HepG2 (cell line): ENCODE measurements around the gene RAB5A. TPM values are rescaled to one million over a fixed set of nuclear protein-coding genes. Genes with fewer than 3 reads are reported as not detected.

ENCODE experiments used
- ARHGAP35 ChIP-seq: sonication (generic); formaldehyde crosslinking; IDR thresholded peaks from 2 replicates; pipeline ENCODE4 v1.9.0; 2022; ENCODE audit warnings: mild to moderate bottlenecking, inconsistent platforms, moderate library complexity, missing genetic modification reagents, borderline replicate concordance
- CREB1 ChIP-seq, 2 experiments: fragments of 450-650 bp in 1 of 2; IDR thresholded peaks; 2 replicates each; pipeline ENCODE4 v1.6.1; 2016 to 2017; ENCODE audit warnings: control low read depth in 1 of 2, mild to moderate bottlenecking in 1 of 2, missing compliant biosample characterization in 1 of 2, missing genetic modification characterization in 1 of 2
- CREM ChIP-seq, 2 experiments: sonication (generic) in 1 of 2; formaldehyde crosslinking in 1 of 2; IDR thresholded peaks; 2 replicates each; pipeline versions ENCODE4 v1.4.0 to v1.6.1; 2016 to 2020; ENCODE audit warnings: antibody characterized with exemption in 1 of 2, mild to moderate bottlenecking in 1 of 2, missing genetic modification reagents in 1 of 2
- EP300 ChIP-seq, 3 experiments: sonication (generic) in 1 of 3; formaldehyde crosslinking in 1 of 3; IDR thresholded peaks; 2 replicates each; pipeline versions ENCODE4 v1.5.1 to v1.6.1; 2011 to 2020; ENCODE audit warnings: low read depth in 2 of 3, low read length in 2 of 3, borderline replicate concordance in 1 of 3, improper control_type of control experiment in 1 of 3, mild to moderate bottlenecking in 1 of 3, missing genetic modification reagents in 1 of 3, moderate library complexity in 1 of 3
- MLLT10 ChIP-seq: sonication (generic); formaldehyde crosslinking; IDR thresholded peaks from 2 replicates; pipeline ENCODE4 v1.4.0; 2020; ENCODE audit warnings: missing genetic modification reagents
- MXD4 ChIP-seq: IDR thresholded peaks from 2 replicates; pipeline ENCODE4 v1.6.1; 2016; ENCODE audit warnings: mild to moderate bottlenecking, missing biosample characterization, missing genetic modification reagents
- NCOA2 ChIP-seq: sonication (generic); formaldehyde crosslinking; IDR thresholded peaks from 2 replicates; pipeline ENCODE4 v1.8.0; 2022; ENCODE audit warnings: inconsistent platforms
- PREB ChIP-seq: sonication (generic); formaldehyde crosslinking; IDR thresholded peaks from 2 replicates; pipeline ENCODE4 v1.4.0; 2020; ENCODE audit warnings: missing genetic modification reagents
- RBFOX2 ChIP-seq: fragments of 200-400 bp; formaldehyde crosslinking; IDR thresholded peaks from 2 replicates; pipeline ENCODE4 v1.6.1; 2017; ENCODE audit warnings: low read depth, mild to moderate bottlenecking, low read length
- REPIN1 ChIP-seq: sonication (generic); formaldehyde crosslinking; IDR thresholded peaks from 2 replicates; pipeline ENCODE4 v1.8.0; 2022; ENCODE audit warnings: missing genetic modification reagents, low read depth, mild to moderate bottlenecking, borderline replicate concordance
- SOX5 ChIP-seq: IDR thresholded peaks from 2 replicates; pipeline ENCODE4 v1.6.1; 2016; ENCODE audit warnings: borderline replicate concordance
- SRSF4 ChIP-seq: fragments of 200-400 bp; formaldehyde crosslinking; IDR thresholded peaks from one replicate; pipeline ENCODE4 v1.6.1; 2018; ENCODE audit warnings: mild to moderate bottlenecking, low read depth, low read length, moderate library complexity; ENCODE audit not compliant: poor library complexity, severe bottlenecking
- TBX3 ChIP-seq: fragments of 450-650 bp; IDR thresholded peaks from 2 replicates; pipeline ENCODE4 v1.6.1; 2017; ENCODE audit warnings: antibody characterized with exemption, mild to moderate bottlenecking, inconsistent platforms, borderline replicate concordance
- TFDP2 ChIP-seq: sonication (generic); formaldehyde crosslinking; IDR thresholded peaks from 2 replicates; pipeline ENCODE4 v1.4.0; 2020; ENCODE audit warnings: missing genetic modification reagents
- ZBTB38 ChIP-seq: sonication (generic); formaldehyde crosslinking; IDR thresholded peaks from 2 replicates; pipeline ENCODE4 v1.5.1; 2020; ENCODE audit warnings: mild to moderate bottlenecking, missing genetic modification reagents
- ZBTB7B ChIP-seq: sonication (generic); formaldehyde crosslinking; IDR thresholded peaks from 2 replicates; pipeline ENCODE4 v1.4.0; 2020; ENCODE audit warnings: missing genetic modification reagents
- ZFP82 ChIP-seq: sonication (generic); formaldehyde crosslinking; IDR thresholded peaks from 2 replicates; pipeline ENCODE4 v1.5.1; 2020; ENCODE audit warnings: mild to moderate bottlenecking, missing genetic modification reagents, borderline replicate concordance
- ZNF615 ChIP-seq: sonication (generic); formaldehyde crosslinking; IDR thresholded peaks from 2 replicates; pipeline ENCODE4 v1.5.0; 2020; ENCODE audit warnings: mild to moderate bottlenecking, missing genetic modification reagents, borderline replicate concordance
- ZNF709 ChIP-seq: sonication (generic); formaldehyde crosslinking; IDR thresholded peaks from 2 replicates; pipeline ENCODE4 v1.5.0; 2020; ENCODE audit warnings: mild to moderate bottlenecking, missing genetic modification reagents
- ZNF792 ChIP-seq: IDR thresholded peaks from 2 replicates; pipeline ENCODE4 v1.6.1; 2016
- ZSCAN12 ChIP-seq: sonication (generic); formaldehyde crosslinking; IDR thresholded peaks from 2 replicates; pipeline ENCODE4 v1.9.0; 2021; ENCODE audit warnings: mild to moderate bottlenecking, missing genetic modification reagents
- polyA plus RNA-seq, 8 experiments: library from polyadenylated mRNA; depleted of rRNA in 3 of 8; stranded (reverse) in 7 of 8; unstranded in 1 of 8; fragments of >200 nt; fragmentation: Illumina TruSeq in 4 of 8; extraction: Trizol in 4 of 8; gene quantifications; 2 replicates each; pipeline versions ENCODE4 v1.2.1 to v1.2.3, GENCODE V29; 2011 to 2016; ENCODE audit warnings: low read depth in 4 of 8, missing spikeins in 1 of 8, mixed read lengths in 1 of 8; ENCODE audit not compliant: insufficient read depth in 1 of 8
- total RNA-seq, 5 experiments: library from RNA; depleted of rRNA; stranded (reverse); fragments of >200 nt; fragmentation: Illumina TruSeq; extraction: Trizol; gene quantifications; 2 replicates each; pipeline ENCODE4 v1.2.3, GENCODE V29; 2016; ENCODE audit warnings: low read depth in 1 of 5
- TF ChIP-seq, protein P1 (sequence below): sonication (generic); formaldehyde crosslinking; IDR thresholded peaks from 2 replicates; pipeline ENCODE4 v1.4.0; 2020; ENCODE audit warnings: mild to moderate bottlenecking, missing genetic modification reagents, borderline replicate concordance
- TF ChIP-seq, protein P2 (sequence below): sonication (generic); formaldehyde crosslinking; IDR thresholded peaks from 2 replicates; pipeline ENCODE4 v1.9.0; 2022; ENCODE audit warnings: missing genetic modification reagents, mild to moderate bottlenecking, borderline replicate concordance

Gene RAB5A
- total and polyA plus RNA-seq, 2 of the 13 experiments (the other 11 are each of a cell fraction or from before 2014, with no cell fraction given) = 16.0 to 27.1 TPM

DNA sequence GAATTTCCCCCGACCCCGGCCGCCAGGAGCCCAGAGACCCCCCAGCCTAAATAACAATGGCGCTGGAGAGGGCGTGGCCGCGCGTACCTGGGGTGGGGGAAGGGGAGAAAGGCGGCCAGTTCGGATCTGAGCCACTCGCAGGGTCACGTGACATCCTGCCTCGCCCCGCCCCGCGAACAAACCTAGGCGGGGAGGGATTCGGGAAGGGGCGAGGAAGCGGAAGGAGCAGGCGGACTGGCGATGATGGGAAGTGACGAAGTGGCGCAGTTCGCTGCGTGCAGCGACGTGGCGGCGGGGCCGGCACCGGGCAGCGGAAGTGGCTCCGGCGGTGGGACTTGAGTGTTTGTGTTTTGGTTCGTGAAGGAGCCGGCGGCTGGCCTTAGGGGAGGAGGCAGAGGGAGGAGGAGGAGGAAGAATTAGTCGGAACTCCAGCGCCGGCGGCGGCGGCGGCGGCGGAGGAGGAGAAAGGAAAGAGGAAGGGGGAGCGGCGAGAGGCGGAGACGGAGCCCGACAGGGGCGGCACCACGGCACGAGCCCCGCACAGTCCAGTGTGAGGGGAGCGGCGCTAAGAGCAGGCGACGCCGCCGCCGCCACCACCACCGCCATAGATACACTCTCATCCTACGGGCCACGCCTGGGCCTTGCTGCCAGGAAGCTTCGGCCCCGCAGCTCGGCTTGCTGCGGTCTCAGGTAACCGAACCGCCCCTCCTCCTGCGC, at the start of gene RAB5A (continued):
- TF ChIP-seq TFDP2 (CRISPR knock-in tag) = peak; percentile 81
- peak; percentile 60; the same call in 1 of the 2 replicates for TF ChIP-seq ZNF709 (CRISPR knock-in tag)
- peak; percentile 68; the same call in 1 of the 2 replicates for TF ChIP-seq TBX3
- TF ChIP-seq ZSCAN12 = no peak
- no peak for TF ChIP-seq ZNF615
- TF ChIP-seq SRSF4 = no peak
- TF ChIP-seq MLLT10 (CRISPR knock-in tag) = no peak
- peak; percentile 91 for TF ChIP-seq CREM (IDR thresholded peaks at IDR 0.05)
- no peak for TF ChIP-seq CREM (CRISPR knock-in tag; IDR thresholded peaks at IDR 0.05)
- no peak for TF ChIP-seq ARHGAP35 (CRISPR knock-in tag)
- TF ChIP-seq, protein P1, sequence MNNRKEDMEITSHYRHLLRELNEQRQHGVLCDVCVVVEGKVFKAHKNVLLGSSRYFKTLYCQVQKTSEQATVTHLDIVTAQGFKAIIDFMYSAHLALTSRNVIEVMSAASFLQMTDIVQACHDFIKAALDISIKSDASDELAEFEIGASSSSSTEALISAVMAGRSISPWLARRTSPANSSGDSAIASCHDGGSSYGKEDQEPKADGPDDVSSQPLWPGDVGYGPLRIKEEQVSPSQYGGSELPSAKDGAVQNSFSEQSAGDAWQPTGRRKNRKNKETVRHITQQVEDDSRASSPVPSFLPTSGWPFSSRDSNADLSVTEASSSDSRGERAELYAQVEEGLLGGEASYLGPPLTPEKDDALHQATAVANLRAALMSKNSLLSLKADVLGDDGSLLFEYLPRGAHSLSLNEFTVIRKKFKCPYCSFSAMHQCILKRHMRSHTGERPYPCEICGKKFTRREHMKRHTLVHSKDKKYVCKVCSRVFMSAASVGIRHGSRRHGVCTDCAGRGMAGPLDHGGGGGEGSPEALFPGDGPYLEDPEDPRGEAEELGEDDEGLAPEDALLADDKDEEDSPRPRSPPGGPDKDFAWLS (CRISPR knock-in tag) = no peak
- TF ChIP-seq MXD4 (CRISPR knock-in tag) = 0 out of 2 replicates have a peak, but pooled peaks have one; percentile 53
- TF ChIP-seq, protein P2, sequence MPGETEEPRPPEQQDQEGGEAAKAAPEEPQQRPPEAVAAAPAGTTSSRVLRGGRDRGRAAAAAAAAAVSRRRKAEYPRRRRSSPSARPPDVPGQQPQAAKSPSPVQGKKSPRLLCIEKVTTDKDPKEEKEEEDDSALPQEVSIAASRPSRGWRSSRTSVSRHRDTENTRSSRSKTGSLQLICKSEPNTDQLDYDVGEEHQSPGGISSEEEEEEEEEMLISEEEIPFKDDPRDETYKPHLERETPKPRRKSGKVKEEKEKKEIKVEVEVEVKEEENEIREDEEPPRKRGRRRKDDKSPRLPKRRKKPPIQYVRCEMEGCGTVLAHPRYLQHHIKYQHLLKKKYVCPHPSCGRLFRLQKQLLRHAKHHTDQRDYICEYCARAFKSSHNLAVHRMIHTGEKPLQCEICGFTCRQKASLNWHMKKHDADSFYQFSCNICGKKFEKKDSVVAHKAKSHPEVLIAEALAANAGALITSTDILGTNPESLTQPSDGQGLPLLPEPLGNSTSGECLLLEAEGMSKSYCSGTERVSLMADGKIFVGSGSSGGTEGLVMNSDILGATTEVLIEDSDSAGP = peak; percentile 74
- TF ChIP-seq REPIN1 (CRISPR knock-in tag) = 0 out of 2 replicates have a peak, but pooled peaks have one; percentile 1
- TF ChIP-seq SOX5 = peak; percentile 55
- no peak; the same call in 1 of the 2 replicates for TF ChIP-seq NCOA2
- TF ChIP-seq ZBTB7B (CRISPR knock-in tag) = no peak
- no peak for TF ChIP-seq PREB (CRISPR knock-in tag)
- peak; percentile 94 for TF ChIP-seq CREB1 (IDR thresholded peaks at IDR 0.05)
- TF ChIP-seq CREB1 (CRISPR knock-in tag; IDR thresholded peaks at IDR 0.05) = peak; percentile 96
- TF ChIP-seq RBFOX2 = peak; percentile 96
- TF ChIP-seq ZFP82 (CRISPR knock-in tag) = no peak
- TF ChIP-seq ZNF792 (CRISPR knock-in tag) = no peak; the same call in 1 of the 2 replicates
- peak; percentile 59; the same call in 1 of the 2 replicates for TF ChIP-seq ZBTB38 (CRISPR knock-in tag)
- 0 out of 4 replicates have a peak, but pooled peaks have one; percentile 27 to 35 for TF ChIP-seq EP300 (IDR thresholded peaks at IDR 0.05; ENCODE audit: low read depth in 2 of 2, low read length in 2 of 2)
- TF ChIP-seq EP300 (CRISPR knock-in tag; IDR thresholded peaks at IDR 0.05; ENCODE audit: borderline replicate concordance) = no peak
